OCI-LY1 (cell line): ENCODE measurements around the gene SHLD1.

Experiments
- H2AFZ ChIP-seq: fragments of 200-600 bp; sonication (generic), shearing (Covaris generic); 2 replicates; pipeline ENCODE4 v1.6.0; 2014; ENCODE audit warnings: antibody characterized with exemption, mild to moderate bottlenecking, low read length
- H3F3A ChIP-seq: fragments of 200-600 bp; sonication (generic), shearing (Covaris generic); 2 replicates; pipeline ENCODE4 v1.6.0; 2014; ENCODE audit warnings: mild to moderate bottlenecking, antibody characterized with exemption, low read length, moderate library complexity; ENCODE audit not compliant: insufficient read depth
- H3K27ac ChIP-seq: fragments of 200-600 bp; sonication (generic); 2 replicates; pipeline ENCODE4 v1.5.1; 2014; ENCODE audit warnings: low read length, mixed run types, mild to moderate bottlenecking, low read depth; ENCODE audit not compliant: poor library complexity, severe bottlenecking
- H3K27me3 ChIP-seq: fragments of 200-600 bp; sonication (generic); 2 replicates; pipeline ENCODE4 v1.6.0; 2014; ENCODE audit warnings: antibody characterized with exemption, mild to moderate bottlenecking, low read length, moderate library complexity; ENCODE audit not compliant: insufficient read depth
- H3K36me3 ChIP-seq: fragments of 200-600 bp; sonication (generic); 2 replicates; pipeline ENCODE4 v1.6.1; 2014; ENCODE audit warnings: mild to moderate bottlenecking, antibody characterized with exemption, low read length, moderate library complexity, mixed read lengths; ENCODE audit not compliant: insufficient read depth
- H3K4me1 ChIP-seq: fragments of 200-600 bp; sonication (generic); 2 replicates; pipeline ENCODE4 v1.5.1; 2014; ENCODE audit warnings: mild to moderate bottlenecking, low read length, moderate library complexity; ENCODE audit not compliant: insufficient read depth, severe bottlenecking
- H3K4me2 ChIP-seq: fragments of 200-600 bp; sonication (generic), shearing (Covaris generic); 2 replicates; pipeline ENCODE4 v1.6.1; 2014; ENCODE audit warnings: low read length
- H3K4me3 ChIP-seq: fragments of 200-600 bp; sonication (generic); 2 replicates; pipeline ENCODE4 v1.5.1; 2014; ENCODE audit warnings: low read length, low read depth, mild to moderate bottlenecking, mixed read lengths; ENCODE audit not compliant: poor library complexity, severe bottlenecking
- H3K79me2 ChIP-seq: fragments of 200-600 bp; shearing (Covaris generic); 2 replicates; pipeline ENCODE4 v1.6.1; 2016; ENCODE audit warnings: mixed run types, low read length, mixed read lengths; ENCODE audit not compliant: insufficient read depth
- H3K9ac ChIP-seq: fragments of 200-600 bp; sonication (generic), shearing (Covaris generic); 2 replicates; pipeline ENCODE4 v1.6.1; 2014; ENCODE audit warnings: mild to moderate bottlenecking, low read length, mixed read lengths
- H3K9me2 ChIP-seq: fragments of 200-600 bp; sonication (generic), shearing (Covaris generic); 2 replicates; pipeline ENCODE4 v1.6.1; 2014; ENCODE audit warnings: low read depth, mild to moderate bottlenecking, low read length, mixed read lengths
- H3K9me3 ChIP-seq: fragments of 200-600 bp; shearing (Covaris generic); 2 replicates; pipeline ENCODE4 v1.6.1; 2014; ENCODE audit warnings: low read length, mixed read lengths
- H4K20me1 ChIP-seq: fragments of 200-600 bp; sonication (generic), shearing (Covaris generic); 2 replicates; pipeline ENCODE4 v1.6.0; 2016; ENCODE audit warnings: mild to moderate bottlenecking, low read length; ENCODE audit not compliant: insufficient read depth
- CTCF ChIP-seq: fragments of 200-600 bp; sonication (generic), shearing (Covaris generic); IDR thresholded peaks from 2 replicates; pipeline ENCODE4 v1.5.1; 2017; ENCODE audit warnings: mild to moderate bottlenecking, antibody characterized with exemption, low read length, moderate library complexity, mixed read lengths
- EZH2 ChIP-seq: fragments of 200-600 bp; sonication (generic), shearing (Covaris generic); IDR thresholded peaks from 2 replicates; pipeline ENCODE4 v1.8.0; 2017; ENCODE audit warnings: borderline replicate concordance, mixed run types, mild to moderate bottlenecking, antibody characterized with exemption, low read length, moderate library complexity, mixed read lengths

Gene SHLD1

GRCh38 chr20:5886788-5887187, 136.6 kb downstream of the SHLD1 start:
- H3K27me3 ChIP-seq: no peaks in the 10 kb centered on the region
- H3F3A ChIP-seq: no peaks in the 10 kb centered on the region
- no peak for TF ChIP-seq EZH2
- TF ChIP-seq CTCF: no peak
- no peak overlapping the region for H3K9ac ChIP-seq
- no peaks in the 10 kb centered on the region for H3K9me3 ChIP-seq
- H3K4me3 ChIP-seq: no peak overlapping the region
- no peaks in the 10 kb centered on the region for H4K20me1 ChIP-seq
- H3K9me2 ChIP-seq: no peaks in the 10 kb centered on the region
- H3K4me1 ChIP-seq: peaks cover 6% of the 10 kb centered on the region
- H3K36me3 ChIP-seq: no peaks in the 10 kb centered on the region
- H2AFZ ChIP-seq: no peak overlapping the region
- no peak overlapping the region for H3K27ac ChIP-seq
- H3K79me2 ChIP-seq: no peaks in the 10 kb centered on the region
- no peak overlapping the region for H3K4me2 ChIP-seq

- no peak overlapping the region for H2AFZ ChIP-seq
- H3K9me2 ChIP-seq: no peaks in the 10 kb centered on the region
- H3K27ac ChIP-seq: no peak overlapping the region
- TF ChIP-seq EZH2: no peak
- no peak for TF ChIP-seq CTCF
- H3K27me3 ChIP-seq: no peaks in the 10 kb centered on the region
- no peak overlapping the region for H3K9ac ChIP-seq
- H3K4me1 ChIP-seq: no peaks in the 10 kb centered on the region
- no peaks in the 10 kb centered on the region for H3F3A ChIP-seq
- H3K9me3 ChIP-seq: no peaks in the 10 kb centered on the region
- H3K36me3 ChIP-seq: no peaks in the 10 kb centered on the region
- H3K4me2 ChIP-seq: no peak overlapping the region
- H3K4me3 ChIP-seq: no peak overlapping the region
- H3K79me2 ChIP-seq: no peaks in the 10 kb centered on the region
- no peaks in the 10 kb centered on the region for H4K20me1 ChIP-seq
Observed at GRCh38 chr20:5887386-5887785, 137.2 kb downstream of the SHLD1 start.

GRCh38 chr20:5888041-5888440, 137.8 kb downstream of the SHLD1 start:
- Histone ChIP-seq H3K9me3 (no peaks in the 10 kb centered on the region), H3K36me3 (no peaks in the 10 kb centered on the region), H3K4me1 (no peaks in the 10 kb centered on the region), H3K9ac (no peak overlapping the region), H3K4me3 (no peak overlapping the region), H3K4me2 (no peak overlapping the region), H3F3A (no peaks in the 10 kb centered on the region), H4K20me1 (no peaks in the 10 kb centered on the region), H3K79me2 (no peaks in the 10 kb centered on the region), H3K9me2 (no peaks in the 10 kb centered on the region), H2AFZ (no peak overlapping the region), H3K27ac (no peak overlapping the region), H3K27me3 (no peaks in the 10 kb centered on the region)
- TF ChIP-seq EZH2: no peak
- no peak for TF ChIP-seq CTCF
